CD1c-positive myeloid dendritic cell (primary cell): ENCODE measurements around the gene TAS2R43.
"Not testable (repeated sequence)": the region's sequence is repeated elsewhere in the genome, so short reads cannot be mapped to it uniquely, and the experiment has no call there.

Experiments used
- DNase-seq: peaks from one replicate; pipeline ENCODE4 v3.0.0-alpha.2; 2016; ENCODE audit errors: extremely low spot score

TAS2R43 gene

GRCh38 chr12:11059784-11060183, 32.3 kb downstream of the TAS2R43 start:
- DNase-seq = no peak

- DNase-seq = no peak
These were observed 33.1 kb downstream of the TAS2R43 start for GRCh38 chr12:11059041-11059440.

DNA sequence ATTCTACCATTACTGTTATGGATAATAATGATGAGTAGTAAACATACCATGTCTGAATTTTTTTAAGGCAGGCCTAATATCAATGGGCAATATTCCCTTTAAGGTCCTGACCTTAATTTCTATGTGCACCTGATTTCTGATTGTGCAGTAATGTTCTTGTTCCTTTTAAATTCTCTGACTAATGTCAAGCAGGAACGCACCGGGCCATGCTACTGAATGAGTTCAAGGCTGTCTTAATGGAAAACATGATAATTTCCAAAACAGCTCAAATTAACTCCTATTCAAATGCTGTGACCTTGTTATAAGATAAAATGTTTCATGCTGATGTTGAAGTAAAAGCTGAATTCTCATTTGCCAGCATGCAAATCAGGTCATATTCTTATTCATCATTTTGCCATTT, 36.8 kb downstream of the TAS2R43 start:
- no peak for DNase-seq

GRCh38 chr12:11049806-11050531, 42.1 kb downstream of the TAS2R43 start:
- not testable (repeated sequence) for DNase-seq

GRCh38 chr12:11041366-11041765, 50.7 kb downstream of the TAS2R43 start:
- not testable (repeated sequence) for DNase-seq
